K562 (cell line): ENCODE measurements around the gene TOM1L2. TPM values are rescaled to one million over a fixed set of nuclear protein-coding genes. Genes with fewer than 3 reads are reported as not detected.

ENCODE experiments used
- polyA plus RNA-seq, 8 experiments: library from polyadenylated mRNA; depleted of rRNA in 4 of 8; stranded (reverse) in 5 of 8; unstranded in 3 of 8; fragments of >200 nt; fragmentation: Nextera tagmentation in 2 of 8; fragmentation: Illumina TruSeq in 1 of 8; extraction: Ambion mirVana in 2 of 8; extraction: Trizol in 1 of 8; gene quantifications; 2 replicates each; pipeline versions ENCODE4 v1.2.1 to v1.2.3, GENCODE V29; 2011 to 2014; ENCODE audit warnings: inconsistent platforms in 1 of 8, missing spikeins in 1 of 8
- total RNA-seq, 7 experiments: library from RNA; depleted of rRNA in 6 of 7; stranded (reverse); fragments of >200 nt in 6 of 7; fragmentation: Illumina TruSeq in 2 of 7; extraction: Trizol in 2 of 7; gene quantifications; 2 replicates each; pipeline versions ENCODE4 v1.2.1 to v1.2.3, GENCODE V29; 2011 to 2021; ENCODE audit warnings: low replicate concordance in 1 of 7
- TF ChIP-seq, protein P1 (sequence below), 2 experiments: fragments of 450-650 bp; IDR thresholded peaks; 2 replicates each; pipeline ENCODE4 v1.6.1; 2016; ENCODE audit warnings: mild to moderate bottlenecking in 2 of 2, borderline replicate concordance in 1 of 2, low read depth in 1 of 2, moderate library complexity in 1 of 2
- TF ChIP-seq, protein P2 (sequence below): fragments of 450-650 bp; formaldehyde crosslinking; IDR thresholded peaks from 2 replicates; pipeline ENCODE4 v1.4.0; 2022; ENCODE audit warnings: missing genetic modification characterization
- TF ChIP-seq, protein P3 (sequence below): fragments of 150-350 bp; conservative IDR thresholded peaks from 2 replicates; pipeline ENCODE4 v1.6.1; 2014; ENCODE audit warnings: low read length
- TF ChIP-seq, protein P4 (sequence below): fragments of 250-450 bp; sonication (Bioruptor Pico); IDR thresholded peaks from 2 replicates; pipeline ENCODE4 v1.8.0; 2021; ENCODE audit warnings: mild to moderate bottlenecking, moderate library complexity

Gene TOM1L2
- total and polyA plus RNA-seq, 9 of the 15 experiments (the other 6 are each of a cell fraction or from before 2014, with no cell fraction given): 0.07 to 6.0 (median 2.5) TPM

DNA sequence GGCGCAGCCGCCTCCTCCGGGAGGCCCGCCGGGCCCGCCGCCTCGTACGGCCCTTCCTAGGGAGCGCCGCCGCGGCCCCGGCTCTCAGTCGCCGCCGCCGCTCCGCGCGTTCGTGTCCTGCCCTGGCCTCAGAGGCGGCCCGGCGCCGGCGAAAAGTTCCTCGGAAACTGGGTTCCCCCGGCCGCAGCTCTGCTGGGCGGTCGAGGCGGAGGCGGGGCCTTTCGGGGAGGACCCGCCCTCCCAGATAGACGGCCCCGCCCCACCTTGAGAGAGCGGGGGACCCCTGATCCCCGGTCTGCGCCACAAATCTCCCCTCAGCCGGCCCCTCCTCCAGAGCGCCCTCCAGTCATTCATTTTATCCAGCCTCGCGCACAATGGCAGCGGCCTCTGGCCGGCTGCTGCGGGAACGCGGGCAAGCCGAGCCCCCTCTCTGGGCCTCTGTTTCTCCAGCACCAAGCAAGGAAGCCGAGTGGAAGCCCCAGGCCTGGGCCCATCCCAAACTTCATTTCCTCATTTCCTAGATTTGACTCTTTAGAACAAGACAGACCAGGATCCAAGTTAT is 135.3 kb downstream of the TOM1L2 start, which contains the start of gene SREBF1 (continued):
- TF ChIP-seq, protein P1, sequence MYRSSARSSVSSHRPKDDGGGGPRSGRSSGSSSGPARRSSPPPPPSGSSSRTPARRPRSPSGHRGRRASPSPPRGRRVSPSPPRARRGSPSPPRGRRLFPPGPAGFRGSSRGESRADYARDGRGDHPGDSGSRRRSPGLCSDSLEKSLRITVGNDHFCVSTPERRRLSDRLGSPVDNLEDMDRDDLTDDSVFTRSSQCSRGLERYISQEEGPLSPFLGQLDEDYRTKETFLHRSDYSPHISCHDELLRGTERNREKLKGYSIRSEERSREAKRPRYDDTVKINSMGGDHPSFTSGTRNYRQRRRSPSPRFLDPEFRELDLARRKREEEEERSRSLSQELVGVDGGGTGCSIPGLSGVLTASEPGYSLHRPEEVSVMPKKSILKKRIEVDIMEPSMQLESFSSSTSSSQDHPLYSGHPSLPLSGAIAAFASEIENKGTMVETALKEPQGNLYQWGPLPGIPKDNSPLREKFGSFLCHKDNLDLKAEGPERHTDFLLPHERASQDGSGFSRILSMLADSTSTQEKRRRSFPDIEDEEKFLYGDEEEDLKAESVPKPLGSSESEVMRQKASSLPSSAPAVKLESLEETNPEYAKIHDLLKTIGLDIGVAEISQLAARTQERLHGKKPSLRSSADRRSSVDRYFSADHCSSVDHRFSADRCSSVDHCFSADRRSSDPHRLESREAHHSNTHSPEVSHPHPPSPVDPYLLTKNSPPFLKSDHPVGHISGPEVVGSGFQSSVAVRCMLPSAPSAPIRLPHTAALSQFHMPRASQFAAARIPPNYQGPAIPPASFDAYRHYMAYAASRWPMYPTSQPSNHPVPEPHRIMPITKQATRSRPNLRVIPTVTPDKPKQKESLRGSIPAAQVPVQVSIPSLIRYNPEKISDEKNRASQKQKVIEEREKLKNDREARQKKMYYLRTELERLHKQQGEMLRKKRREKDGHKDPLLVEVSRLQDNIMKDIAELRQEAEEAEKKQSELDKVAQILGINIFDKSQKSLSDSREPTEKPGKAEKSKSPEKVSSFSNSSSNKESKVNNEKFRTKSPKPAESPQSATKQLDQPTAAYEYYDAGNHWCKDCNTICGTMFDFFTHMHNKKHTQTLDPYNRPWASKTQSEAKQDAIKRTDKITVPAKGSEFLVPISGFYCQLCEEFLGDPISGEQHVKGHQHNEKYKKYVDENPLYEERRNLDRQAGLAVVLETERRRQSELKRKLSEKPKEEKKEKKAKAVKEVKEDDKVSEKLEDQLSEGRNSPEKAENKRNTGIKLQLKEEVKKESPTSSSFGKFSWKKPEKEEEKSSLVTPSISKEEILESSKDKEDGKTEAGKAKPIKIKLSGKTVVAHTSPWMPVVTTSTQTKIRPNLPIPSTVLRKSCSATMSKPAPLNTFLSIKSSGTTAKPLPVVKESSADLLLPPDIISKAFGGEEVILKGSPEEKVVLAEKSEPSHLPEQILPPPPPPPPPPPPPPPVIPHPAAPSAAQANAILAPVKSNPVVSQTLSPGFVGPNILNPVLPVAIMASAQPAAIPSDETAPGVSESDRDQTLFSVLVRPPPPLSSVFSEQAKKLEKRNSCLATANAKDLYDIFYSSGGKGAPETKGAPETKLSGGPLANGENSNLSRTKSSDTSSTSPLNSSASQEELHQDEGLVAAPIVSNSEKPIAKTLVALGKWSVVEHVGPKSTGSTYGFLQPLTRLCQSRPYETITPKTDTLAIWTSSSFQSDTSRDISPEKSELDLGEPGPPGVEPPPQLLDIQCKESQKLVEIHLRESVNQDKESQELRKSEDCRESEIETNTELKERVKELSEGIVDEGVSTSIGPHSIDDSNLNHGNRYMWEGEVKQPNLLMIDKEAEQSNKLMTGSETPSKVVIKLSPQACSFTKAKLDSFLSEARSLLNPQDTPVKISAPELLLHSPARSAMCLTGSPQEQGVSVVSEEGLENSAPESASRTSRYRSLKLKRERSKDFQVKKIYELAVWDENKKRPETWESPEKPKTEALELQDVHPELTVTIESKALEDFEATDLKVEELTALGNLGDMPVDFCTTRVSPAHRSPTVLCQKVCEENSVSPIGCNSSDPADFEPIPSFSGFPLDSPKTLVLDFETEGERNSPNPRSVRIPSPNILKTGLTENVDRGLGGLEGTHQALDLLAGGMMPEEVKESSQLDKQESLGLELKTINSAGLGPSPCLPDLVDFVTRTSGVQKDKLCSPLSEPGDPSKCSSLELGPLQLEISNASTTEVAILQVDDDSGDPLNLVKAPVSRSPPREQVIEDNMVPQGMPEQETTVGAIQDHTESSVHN (IDR thresholded peaks at IDR 0.05; ENCODE audit: borderline replicate concordance in 1 of 2, low read depth in 1 of 2): no peak
- TF ChIP-seq, protein P2, sequence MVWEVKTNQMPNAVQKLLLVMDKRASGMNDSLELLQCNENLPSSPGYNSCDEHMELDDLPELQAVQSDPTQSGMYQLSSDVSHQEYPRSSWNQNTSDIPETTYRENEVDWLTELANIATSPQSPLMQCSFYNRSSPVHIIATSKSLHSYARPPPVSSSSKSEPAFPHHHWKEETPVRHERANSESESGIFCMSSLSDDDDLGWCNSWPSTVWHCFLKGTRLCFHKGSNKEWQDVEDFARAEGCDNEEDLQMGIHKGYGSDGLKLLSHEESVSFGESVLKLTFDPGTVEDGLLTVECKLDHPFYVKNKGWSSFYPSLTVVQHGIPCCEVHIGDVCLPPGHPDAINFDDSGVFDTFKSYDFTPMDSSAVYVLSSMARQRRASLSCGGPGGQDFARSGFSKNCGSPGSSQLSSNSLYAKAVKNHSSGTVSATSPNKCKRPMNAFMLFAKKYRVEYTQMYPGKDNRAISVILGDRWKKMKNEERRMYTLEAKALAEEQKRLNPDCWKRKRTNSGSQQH: no peak
- TF ChIP-seq, protein P3, sequence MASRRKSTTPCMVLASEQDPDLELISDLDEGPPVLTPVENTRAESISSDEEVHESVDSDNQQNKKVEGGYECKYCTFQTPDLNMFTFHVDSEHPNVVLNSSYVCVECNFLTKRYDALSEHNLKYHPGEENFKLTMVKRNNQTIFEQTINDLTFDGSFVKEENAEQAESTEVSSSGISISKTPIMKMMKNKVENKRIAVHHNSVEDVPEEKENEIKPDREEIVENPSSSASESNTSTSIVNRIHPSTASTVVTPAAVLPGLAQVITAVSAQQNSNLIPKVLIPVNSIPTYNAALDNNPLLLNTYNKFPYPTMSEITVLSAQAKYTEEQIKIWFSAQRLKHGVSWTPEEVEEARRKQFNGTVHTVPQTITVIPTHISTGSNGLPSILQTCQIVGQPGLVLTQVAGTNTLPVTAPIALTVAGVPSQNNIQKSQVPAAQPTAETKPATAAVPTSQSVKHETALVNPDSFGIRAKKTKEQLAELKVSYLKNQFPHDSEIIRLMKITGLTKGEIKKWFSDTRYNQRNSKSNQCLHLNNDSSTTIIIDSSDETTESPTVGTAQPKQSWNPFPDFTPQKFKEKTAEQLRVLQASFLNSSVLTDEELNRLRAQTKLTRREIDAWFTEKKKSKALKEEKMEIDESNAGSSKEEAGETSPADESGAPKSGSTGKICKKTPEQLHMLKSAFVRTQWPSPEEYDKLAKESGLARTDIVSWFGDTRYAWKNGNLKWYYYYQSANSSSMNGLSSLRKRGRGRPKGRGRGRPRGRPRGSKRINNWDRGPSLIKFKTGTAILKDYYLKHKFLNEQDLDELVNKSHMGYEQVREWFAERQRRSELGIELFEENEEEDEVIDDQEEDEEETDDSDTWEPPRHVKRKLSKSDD: no peak
- TF ChIP-seq, protein P4, sequence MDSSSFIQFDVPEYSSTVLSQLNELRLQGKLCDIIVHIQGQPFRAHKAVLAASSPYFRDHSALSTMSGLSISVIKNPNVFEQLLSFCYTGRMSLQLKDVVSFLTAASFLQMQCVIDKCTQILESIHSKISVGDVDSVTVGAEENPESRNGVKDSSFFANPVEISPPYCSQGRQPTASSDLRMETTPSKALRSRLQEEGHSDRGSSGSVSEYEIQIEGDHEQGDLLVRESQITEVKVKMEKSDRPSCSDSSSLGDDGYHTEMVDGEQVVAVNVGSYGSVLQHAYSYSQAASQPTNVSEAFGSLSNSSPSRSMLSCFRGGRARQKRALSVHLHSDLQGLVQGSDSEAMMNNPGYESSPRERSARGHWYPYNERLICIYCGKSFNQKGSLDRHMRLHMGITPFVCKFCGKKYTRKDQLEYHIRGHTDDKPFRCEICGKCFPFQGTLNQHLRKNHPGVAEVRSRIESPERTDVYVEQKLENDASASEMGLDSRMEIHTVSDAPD (CRISPR knock-in tag): no peak
